T-helper 2 cell treated with Interferon-gamma antibody and Interleukin-4, amounts not matched to agents 5 μg/mL and 100 μg/mL, for 36 hours (primary cell): ENCODE data around the gene ECE1.

Source experiments
- DNase-seq: peaks from one replicate; pipeline ENCODE4 v3.0.0; 2021; ENCODE audit warnings: low spot score
- H3K27ac Mint-ChIP-seq: one replicate; pipeline ENCODE4 v1.8.0; 2021; ENCODE audit warnings: mild to moderate bottlenecking, mixed read lengths
- H3K27me3 Mint-ChIP-seq: one replicate; pipeline ENCODE4 v1.8.0; 2021; ENCODE audit warnings: low read depth, mixed read lengths
- H3K36me3 Mint-ChIP-seq: one replicate; pipeline ENCODE4 v1.8.0; 2021; ENCODE audit warnings: low read depth, mixed read lengths
- H3K4me1 Mint-ChIP-seq: one replicate; pipeline ENCODE4 v1.8.0; 2021; ENCODE audit warnings: low read depth, mixed read lengths
- H3K4me3 Mint-ChIP-seq: one replicate; pipeline ENCODE4 v1.8.0; 2022; ENCODE audit warnings: mild to moderate bottlenecking, moderate library complexity, mixed read lengths
- H3K9me3 Mint-ChIP-seq: one replicate; pipeline ENCODE4 v1.8.0; 2021; ENCODE audit warnings: mixed read lengths

The ECE1 gene

DNA sequence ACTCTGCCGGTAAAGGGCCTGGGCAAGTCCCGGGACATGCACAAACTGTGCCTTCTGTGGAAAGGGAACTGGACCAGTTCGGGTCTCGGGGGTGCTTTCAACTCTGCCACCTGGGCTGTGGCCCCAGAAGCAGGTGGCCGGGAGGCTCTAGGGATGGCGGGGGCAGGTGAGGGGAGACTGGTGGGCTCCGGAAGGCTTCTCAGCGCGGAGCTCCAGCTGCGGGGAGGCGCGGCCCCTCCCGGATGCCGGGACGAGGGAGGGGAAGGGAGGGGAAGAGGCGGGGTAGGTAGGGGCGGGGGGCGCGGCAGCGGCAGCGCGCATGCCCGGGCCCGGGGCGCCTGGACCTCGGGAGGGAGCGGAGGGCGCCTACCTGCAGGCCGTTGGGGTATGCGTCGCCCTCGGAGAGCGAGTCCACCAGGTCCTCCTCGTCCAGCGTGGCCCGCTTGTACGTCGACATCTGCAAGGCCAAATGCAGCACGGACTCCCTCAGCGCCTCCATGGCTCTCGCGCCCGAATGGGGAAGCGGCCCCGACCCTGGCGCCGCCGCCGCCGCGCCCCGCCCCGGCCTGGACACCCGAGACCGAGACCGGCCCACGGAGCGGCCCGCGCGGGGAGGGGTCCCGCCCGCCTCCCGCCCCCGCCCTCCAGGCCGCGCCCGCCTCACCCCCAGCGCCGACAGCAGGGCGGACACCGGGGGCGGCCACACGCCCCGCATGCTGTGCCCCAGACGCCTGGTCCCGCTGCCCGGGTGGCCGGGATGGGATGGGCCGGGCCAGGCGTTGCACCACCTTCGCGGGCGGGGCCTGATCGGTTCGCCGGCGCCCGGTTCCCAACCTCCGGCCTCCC is at the start of gene ECE1:
TSS of gene ECE1 (minus strand) at position 764 of the 846 bp plus-strand sequence. CDS start at position 715, 49 bp downstream.
- H3K4me3 Mint-ChIP-seq = peak within 1 kb of the TSS; percentile 88
- H3K27me3 Mint-ChIP-seq = no peaks in the 10 kb centered on the region
- H3K9me3 Mint-ChIP-seq = no peaks in the 10 kb centered on the region
- peak within 1 kb of the TSS; percentile 86 for H3K27ac Mint-ChIP-seq
- peaks cover 44% of the 10 kb centered on the region for H3K4me1 Mint-ChIP-seq
- peaks cover 2% of the 10 kb centered on the region for H3K36me3 Mint-ChIP-seq
- peak; percentile 31 for DNase-seq

DNA sequence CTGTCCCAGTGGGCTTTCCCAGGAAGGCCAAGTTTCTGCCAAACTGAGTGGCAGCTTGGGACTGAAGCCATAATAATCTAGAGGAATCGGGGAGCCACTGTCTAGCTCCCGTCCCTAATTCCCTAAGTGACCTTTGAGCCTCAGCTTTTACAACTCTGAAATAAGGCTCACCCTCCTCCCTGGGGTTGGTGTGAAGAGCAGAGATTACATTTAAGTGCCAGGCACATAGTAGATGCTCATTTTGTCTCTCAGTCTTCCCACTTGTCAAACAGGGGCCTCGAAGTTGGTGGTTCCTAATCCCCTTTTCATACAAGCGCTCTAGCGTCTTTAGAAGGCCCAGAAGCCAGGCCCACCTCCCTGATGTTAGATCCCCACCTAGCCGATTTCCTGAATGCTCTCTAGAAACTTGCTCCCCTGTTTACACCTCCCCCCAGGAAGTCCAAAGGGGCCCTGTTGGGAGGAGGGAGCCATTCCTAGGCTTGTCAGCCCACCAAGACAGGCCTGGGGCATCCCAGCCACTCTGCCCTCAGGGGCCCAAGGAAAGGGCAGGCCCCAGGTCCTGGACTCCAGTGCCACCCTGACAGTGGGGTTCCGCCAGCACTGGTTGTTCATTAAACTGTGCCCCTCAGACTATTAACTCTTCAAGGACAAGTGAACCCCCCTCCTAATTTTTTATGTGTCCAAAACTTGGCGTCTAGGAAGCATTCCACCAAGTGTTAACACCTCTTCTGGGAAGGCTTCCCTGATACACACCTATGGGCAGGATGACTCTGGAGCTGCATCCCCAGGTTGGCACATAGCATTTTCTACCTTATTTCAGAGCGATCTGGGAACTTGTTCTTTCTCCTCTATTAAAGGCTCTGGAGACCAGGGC is 49.3 kb upstream of the ECE1 start:
- Mint-ChIP-seq H3K27ac (no peak overlapping the region), H3K36me3 (peaks cover 2% of the 10 kb centered on the region), H3K4me1 (peaks cover 60% of the 10 kb centered on the region), H3K27me3 (no peaks in the 10 kb centered on the region), H3K4me3 (no peak overlapping the region), H3K9me3 (no peaks in the 10 kb centered on the region)
- DNase-seq = no peak

DNA sequence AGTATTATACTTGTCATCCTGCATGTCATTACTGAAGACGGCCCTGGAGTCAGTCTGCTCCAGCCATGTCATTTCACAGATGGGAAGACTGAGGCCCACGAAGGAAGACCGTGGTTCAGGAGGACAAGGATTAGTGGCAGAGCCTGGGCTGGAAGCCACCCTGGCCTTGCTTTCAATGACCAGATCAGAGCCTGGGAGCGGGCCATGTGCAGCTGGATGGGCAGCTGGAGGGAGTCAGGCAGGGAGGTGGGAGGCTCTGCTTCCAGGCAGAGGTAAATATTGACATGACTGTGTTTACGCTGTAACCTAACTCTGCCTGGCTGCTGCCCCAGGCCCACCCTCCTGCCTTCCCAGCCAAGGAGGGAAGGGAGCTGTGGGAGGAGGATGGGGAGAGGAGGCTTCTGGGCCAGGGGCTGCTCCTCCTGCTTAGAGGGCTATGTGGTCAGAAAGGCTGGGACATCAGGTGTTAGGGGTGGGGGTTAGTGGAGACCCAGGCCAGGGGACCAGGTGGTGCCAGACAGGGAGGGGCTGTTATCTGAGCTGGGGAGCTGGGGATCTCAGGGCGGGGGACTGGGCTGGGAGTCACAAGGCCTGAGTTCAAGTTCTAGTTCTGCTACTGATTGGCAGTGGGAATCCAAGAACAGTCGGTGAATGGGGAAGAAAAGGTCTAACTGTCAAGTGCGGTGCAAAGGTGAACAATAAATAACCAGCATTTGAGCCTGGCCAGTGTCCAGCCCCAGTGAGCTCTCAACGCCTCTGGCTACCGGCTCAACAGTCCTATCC is 48.5 kb upstream of the ECE1 start:
- Mint-ChIP-seq H3K4me3 (no peak overlapping the region), H3K27ac (no peak overlapping the region), H3K36me3 (peaks cover 2% of the 10 kb centered on the region)

DNA sequence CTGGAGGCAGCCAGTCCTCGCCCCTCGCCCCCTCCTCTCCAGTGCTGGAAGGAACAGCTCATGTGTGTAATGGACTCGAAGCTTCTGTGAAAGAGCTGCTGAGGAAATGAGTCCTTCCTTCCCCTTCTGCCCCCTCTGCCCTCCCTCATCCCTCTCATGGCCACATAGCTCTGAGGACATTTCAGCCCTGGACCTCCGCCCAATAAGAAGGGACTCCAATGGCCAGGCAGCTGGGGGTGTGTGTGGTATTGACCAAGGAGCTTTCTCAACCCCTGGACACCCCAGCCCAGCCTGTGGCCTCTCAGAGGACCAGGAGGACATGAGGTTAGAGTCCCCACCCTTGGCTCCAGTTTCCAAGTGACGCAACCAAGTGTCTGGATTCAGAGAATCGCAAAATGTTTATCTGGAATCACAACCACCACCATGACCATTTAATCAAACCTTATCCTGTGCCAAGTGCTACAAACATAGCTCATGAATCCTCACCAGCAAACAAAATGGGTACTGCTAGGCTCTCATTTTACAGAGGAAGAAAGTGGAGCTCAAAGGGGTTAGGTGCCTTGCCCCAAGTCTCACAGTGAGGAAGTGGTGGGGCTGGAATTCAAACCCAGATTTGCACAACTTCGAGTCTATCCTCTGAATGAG is 47.8 kb upstream of the ECE1 start:
- no peak for DNase-seq
- Mint-ChIP-seq H3K4me3 (no peak overlapping the region), H3K4me1 (peaks cover 61% of the 10 kb centered on the region)

More for the DNA sequence above, 48.5 kb upstream of the ECE1 start:
- H3K4me1 Mint-ChIP-seq = peaks cover 64% of the 10 kb centered on the region
- no peak for DNase-seq
- H3K27me3 Mint-ChIP-seq = no peaks in the 10 kb centered on the region
- H3K9me3 Mint-ChIP-seq = no peaks in the 10 kb centered on the region

DNA sequence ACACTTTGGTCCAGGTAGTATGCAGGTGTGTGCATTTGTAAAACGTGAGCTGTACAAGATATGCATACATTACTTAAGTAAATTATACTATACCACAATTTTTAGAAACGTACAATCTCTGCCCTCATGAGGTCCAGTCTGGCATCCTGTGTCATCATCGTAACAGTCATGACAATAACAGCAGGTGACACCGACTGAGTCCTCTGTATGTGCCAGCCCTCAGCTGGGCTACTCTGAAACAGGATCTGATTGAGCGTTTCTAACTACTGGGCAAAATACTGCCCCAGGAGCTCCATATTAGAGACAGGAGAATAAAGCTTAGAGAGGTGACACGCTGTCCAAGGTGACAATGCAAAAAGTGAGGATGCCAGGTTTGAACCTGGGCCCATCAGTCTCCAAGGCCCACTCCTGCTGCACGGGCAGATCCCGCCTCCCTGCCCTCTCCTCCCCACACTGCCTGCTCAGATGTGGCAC is 47.2 kb upstream of the ECE1 start:
- Mint-ChIP-seq H3K9me3 (no peaks in the 10 kb centered on the region), H3K27me3 (no peaks in the 10 kb centered on the region), H3K36me3 (no peaks in the 10 kb centered on the region), H3K4me3 (no peak overlapping the region), H3K27ac (no peak overlapping the region), H3K4me1 (peaks cover 60% of the 10 kb centered on the region)
- no peak for DNase-seq

More for the DNA sequence above, 47.8 kb upstream of the ECE1 start:
- no peaks in the 10 kb centered on the region for H3K36me3 Mint-ChIP-seq
- no peaks in the 10 kb centered on the region for H3K27me3 Mint-ChIP-seq
- no peaks in the 10 kb centered on the region for H3K9me3 Mint-ChIP-seq
- H3K27ac Mint-ChIP-seq = no peak overlapping the region

DNA sequence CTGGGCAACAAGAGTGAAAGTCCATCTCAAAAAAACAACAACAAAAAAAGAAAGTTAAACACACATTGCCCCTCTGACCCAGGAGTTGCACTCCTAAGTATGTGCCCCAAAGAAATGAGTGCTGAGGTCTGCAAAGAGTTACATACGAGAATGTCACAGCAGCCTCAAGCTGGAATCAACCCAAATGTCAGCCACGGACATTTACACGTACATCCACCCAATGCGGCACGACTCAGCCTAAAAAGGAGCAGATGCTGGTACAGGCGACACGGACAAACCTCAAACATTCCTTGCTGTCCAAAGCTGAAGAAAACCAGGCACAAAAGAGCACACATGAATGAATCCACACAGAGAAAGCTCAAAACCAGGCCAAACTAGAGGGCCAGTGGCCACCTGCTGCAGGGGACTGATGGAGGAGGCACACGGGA is 46.8 kb upstream of the ECE1 start:
- no peaks in the 10 kb centered on the region for H3K27me3 Mint-ChIP-seq
- no peak overlapping the region for H3K4me3 Mint-ChIP-seq
- no peaks in the 10 kb centered on the region for H3K36me3 Mint-ChIP-seq
- no peak overlapping the region for H3K27ac Mint-ChIP-seq
- no peak for DNase-seq
- no peaks in the 10 kb centered on the region for H3K9me3 Mint-ChIP-seq
- peaks cover 58% of the 10 kb centered on the region for H3K4me1 Mint-ChIP-seq

DNA sequence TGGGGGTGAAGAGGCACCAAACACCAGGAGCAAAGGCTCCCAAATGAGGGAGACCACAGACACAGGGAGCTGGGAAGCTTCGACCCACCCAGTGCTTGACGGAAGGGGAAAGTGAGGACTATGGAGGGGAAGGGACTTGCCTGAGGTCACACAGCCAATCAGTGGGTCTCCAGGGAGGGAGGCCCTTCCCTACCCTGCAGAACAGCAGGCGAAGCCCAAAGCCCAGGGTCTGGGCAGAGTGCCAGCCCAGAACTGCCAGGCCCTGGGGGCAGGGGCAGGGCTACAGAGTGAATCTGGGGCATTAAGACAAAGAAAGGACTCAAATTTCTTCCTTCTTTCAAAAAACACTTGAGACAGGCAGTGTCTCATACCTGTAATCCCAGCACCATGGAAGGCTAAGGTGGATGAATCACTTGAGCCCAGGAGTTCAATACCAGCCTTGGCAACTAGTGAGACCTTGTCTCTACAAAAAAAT is 45.5 kb upstream of the ECE1 start:
- Mint-ChIP-seq H3K4me1 (peaks cover 54% of the 10 kb centered on the region), H3K4me3 (peak overlapping the region; percentile 90), H3K9me3 (no peaks in the 10 kb centered on the region), H3K27ac (no peak overlapping the region), H3K36me3 (no peaks in the 10 kb centered on the region), H3K27me3 (no peaks in the 10 kb centered on the region)
- no peak for DNase-seq

DNA sequence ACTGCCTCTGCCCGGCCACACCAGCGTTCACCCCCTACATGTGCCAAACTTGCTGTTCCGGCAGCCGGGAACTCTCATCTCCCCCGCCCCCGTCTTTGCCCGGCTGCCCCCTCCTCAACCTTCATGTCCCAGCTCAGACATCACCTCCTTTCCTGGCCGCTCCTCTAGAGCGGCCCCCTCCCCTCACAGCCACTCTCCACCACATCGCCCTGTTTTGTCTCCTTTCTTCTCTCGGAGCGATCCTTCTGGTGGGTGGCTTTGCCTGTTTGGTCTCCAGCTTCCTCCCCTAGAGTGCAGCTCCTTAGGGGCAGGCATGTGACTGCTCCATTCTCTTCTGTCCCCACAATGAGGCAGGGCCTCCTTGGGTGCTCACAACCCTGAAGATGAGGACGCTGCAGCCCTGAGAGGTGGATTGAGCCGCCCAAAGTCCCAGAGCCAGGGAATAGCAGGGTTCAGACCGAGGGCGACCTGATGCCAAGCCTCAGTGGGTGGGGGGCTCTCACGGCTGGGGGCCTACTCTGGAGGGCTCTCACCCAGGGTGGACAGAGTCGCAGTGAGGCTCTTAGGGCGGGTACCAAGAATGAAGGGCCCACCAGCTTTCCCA is 44.9 kb upstream of the ECE1 start:
- DNase-seq = no peak
- H3K4me3 Mint-ChIP-seq = peak overlapping the region; percentile 90
- no peaks in the 10 kb centered on the region for H3K27me3 Mint-ChIP-seq
- peak overlapping the region; percentile 95 for H3K27ac Mint-ChIP-seq
- peaks cover 3% of the 10 kb centered on the region for H3K36me3 Mint-ChIP-seq
- peaks cover 58% of the 10 kb centered on the region for H3K4me1 Mint-ChIP-seq
- H3K9me3 Mint-ChIP-seq = no peaks in the 10 kb centered on the region

DNA sequence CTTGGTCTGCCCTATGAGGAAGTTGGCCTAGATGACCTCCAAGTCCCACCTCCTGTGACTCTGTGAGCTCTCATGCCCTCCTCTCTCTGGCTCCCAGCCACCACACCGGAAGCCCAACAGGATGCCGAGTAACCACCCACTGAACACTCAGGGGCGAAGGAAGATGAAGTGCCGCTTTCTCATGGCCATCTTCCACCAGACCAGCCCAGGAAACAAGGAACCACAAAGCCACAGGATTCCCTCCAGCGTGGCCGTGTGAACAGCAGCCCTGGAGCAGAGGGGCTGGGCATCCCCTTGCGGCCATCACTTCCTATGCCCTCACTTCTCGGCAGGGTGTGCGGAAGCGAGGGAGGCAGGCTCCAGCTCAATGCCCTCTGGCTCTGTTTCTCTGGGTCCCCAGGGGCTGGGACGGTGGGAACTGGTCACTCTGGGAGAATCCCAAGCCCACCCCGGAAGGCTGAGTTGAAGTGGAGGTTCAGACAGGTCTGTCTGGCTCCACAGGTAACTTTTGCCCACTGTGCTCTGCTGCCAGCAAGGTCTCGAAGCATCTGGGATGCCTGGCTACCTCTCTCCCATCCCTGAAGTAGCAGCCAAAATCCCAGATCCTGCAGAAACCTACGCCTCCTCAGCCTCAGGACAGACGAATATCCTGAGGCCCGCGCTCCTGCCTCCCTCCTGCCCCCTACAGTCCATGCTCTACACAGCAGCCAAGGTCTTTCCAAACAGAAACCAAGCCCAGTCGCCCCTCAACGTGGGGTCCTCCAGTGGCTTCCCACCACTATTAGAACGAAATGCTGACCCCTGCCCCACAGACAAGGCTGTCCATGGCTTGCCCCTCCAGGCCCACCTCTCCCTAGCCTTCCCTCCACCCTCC is 44.2 kb upstream of the ECE1 start:
- peaks cover 3% of the 10 kb centered on the region for H3K36me3 Mint-ChIP-seq
- no peaks in the 10 kb centered on the region for H3K27me3 Mint-ChIP-seq
- no peaks in the 10 kb centered on the region for H3K9me3 Mint-ChIP-seq
- peak overlapping the region; percentile 95 for H3K27ac Mint-ChIP-seq
- DNase-seq = peak; percentile 78
- peak overlapping the region; percentile 90 for H3K4me3 Mint-ChIP-seq
- H3K4me1 Mint-ChIP-seq = peaks cover 61% of the 10 kb centered on the region

DNA sequence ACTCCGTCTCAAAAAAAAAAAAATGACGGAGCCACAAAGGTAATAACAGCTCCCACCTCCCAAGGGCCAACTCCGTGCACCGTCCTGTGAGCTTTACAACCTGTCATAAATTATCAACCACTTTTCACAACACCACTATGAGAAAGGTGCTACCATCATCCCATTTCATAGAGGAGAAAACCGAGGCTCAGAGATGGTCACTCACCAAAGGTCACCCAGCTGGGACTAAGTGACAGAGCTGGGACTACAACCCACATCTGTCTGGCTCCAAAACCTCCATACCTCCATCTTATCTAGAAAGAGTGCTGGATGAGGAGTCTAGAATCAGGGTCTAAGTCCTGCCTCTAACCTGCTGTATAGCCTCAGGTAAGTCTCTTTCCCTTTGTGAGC is 43.6 kb upstream of the ECE1 start:
- DNase-seq = no peak
- H3K9me3 Mint-ChIP-seq = no peaks in the 10 kb centered on the region
- peak overlapping the region; percentile 90 for H3K4me3 Mint-ChIP-seq
- H3K27me3 Mint-ChIP-seq = no peaks in the 10 kb centered on the region
- H3K27ac Mint-ChIP-seq = peak overlapping the region; percentile 95
- peaks cover 64% of the 10 kb centered on the region for H3K4me1 Mint-ChIP-seq
- H3K36me3 Mint-ChIP-seq = peaks cover 5% of the 10 kb centered on the region

DNA sequence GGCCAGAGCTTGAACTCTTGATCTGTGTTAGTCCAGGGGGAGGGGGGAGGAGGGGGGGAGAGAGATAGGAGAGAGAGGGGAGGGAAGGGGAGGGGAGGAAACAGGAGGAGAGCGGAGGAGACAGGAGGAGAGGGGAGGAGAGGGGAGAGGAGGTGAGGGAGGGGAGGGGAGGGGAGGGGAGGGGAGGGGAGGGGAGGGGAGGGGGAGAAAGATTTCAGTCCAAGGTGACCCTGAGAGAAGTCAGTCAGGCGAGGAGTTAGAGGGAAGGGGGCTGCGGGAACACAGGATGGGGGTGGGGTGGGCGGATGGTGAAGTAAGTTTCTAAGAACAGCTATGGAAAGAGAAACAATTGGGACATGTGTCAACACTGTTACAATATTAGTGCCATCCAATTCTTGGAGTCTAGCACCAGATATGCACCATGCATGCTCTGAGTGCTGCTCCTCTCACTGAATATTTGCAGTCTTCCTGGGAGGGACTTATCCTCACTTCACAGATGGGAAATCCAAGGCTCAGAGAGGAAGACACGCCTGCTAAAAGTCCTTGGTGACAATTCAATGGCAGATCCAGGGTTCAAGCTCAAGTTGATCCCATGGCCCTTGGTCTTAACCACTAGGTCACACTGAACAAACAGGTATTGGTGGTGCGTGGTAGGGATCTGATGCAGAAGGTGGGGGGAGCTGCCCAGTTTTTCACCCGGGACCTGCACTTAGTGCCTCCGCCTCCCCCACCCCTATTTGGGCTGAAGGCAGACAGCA is 42.5 kb upstream of the ECE1 start:
- Mint-ChIP-seq H3K27me3 (no peaks in the 10 kb centered on the region), H3K4me1 (peaks cover 55% of the 10 kb centered on the region), H3K36me3 (peaks cover 8% of the 10 kb centered on the region), H3K27ac (peak overlapping the region; percentile 50), H3K9me3 (no peaks in the 10 kb centered on the region), H3K4me3 (no peak overlapping the region)
- no peak for DNase-seq
